Measurements from ENCODE around the gene CPT1B.

Gene CPT1B

GRCh38 chr22:50584106-50585096, 6.2 kb upstream of the CPT1B start:
- Mint-ChIP-seq H3K4me1 (ENCODE audit: low read depth) (peaks cover 16% of the 10 kb centered on the region), H3K27me3 (ENCODE audit: low read depth) (no peaks in the 10 kb centered on the region), H3K36me3 (ENCODE audit: low read depth) (peaks cover 9% of the 10 kb centered on the region), H3K4me3 (peak overlapping the region; percentile 87), H3K27ac (no peak overlapping the region), H3K9me3 (no peaks in the 10 kb centered on the region)

- peaks cover 9% of the 10 kb centered on the region for H3K36me3 Mint-ChIP-seq (ENCODE audit: low read depth)
- peak overlapping the region; percentile 87 for H3K4me3 Mint-ChIP-seq
- H3K27ac Mint-ChIP-seq, result peak overlapping the region; percentile 61
- H3K9me3 Mint-ChIP-seq, result no peaks in the 10 kb centered on the region
- H3K4me1 Mint-ChIP-seq (ENCODE audit: low read depth), result peaks cover 16% of the 10 kb centered on the region
- H3K27me3 Mint-ChIP-seq (ENCODE audit: low read depth), result no peaks in the 10 kb centered on the region
These were observed 5.2 kb upstream of the CPT1B start for GRCh38 chr22:50583294-50583861.

- H3K36me3 Mint-ChIP-seq (ENCODE audit: low read depth), result peaks cover 9% of the 10 kb centered on the region
- H3K4me1 Mint-ChIP-seq (ENCODE audit: low read depth), result peaks cover 16% of the 10 kb centered on the region
- no peaks in the 10 kb centered on the region for H3K27me3 Mint-ChIP-seq (ENCODE audit: low read depth)
- no peaks in the 10 kb centered on the region for H3K9me3 Mint-ChIP-seq
- peak within 1 kb of the TSS; percentile 87 for H3K4me3 Mint-ChIP-seq
- peak within 1 kb of the TSS; percentile 96 for H3K27ac Mint-ChIP-seq
These were observed 4.5 kb upstream of the CPT1B start, which contains the start of gene CHKB for GRCh38 chr22:50582493-50583293. TSS of gene CHKB (minus strand) at chr22:50582849. CDS start at chr22:50582781, 68 bp downstream.

- peaks cover 19% of the 10 kb centered on the region for H3K4me1 Mint-ChIP-seq (ENCODE audit: low read depth)
- H3K4me3 Mint-ChIP-seq, result peak overlapping the region; percentile 87
- peaks cover 9% of the 10 kb centered on the region for H3K36me3 Mint-ChIP-seq (ENCODE audit: low read depth)
- H3K27ac Mint-ChIP-seq, result peak overlapping the region; percentile 96
- no peaks in the 10 kb centered on the region for H3K27me3 Mint-ChIP-seq (ENCODE audit: low read depth)
- no peaks in the 10 kb centered on the region for H3K9me3 Mint-ChIP-seq
These were observed 3.8 kb upstream of the CPT1B start for GRCh38 chr22:50581950-50582492.

GRCh38 chr22:50581031-50581949, 3.1 kb upstream of the CPT1B start:
- H3K9me3 Mint-ChIP-seq, result no peaks in the 10 kb centered on the region
- peaks cover 9% of the 10 kb centered on the region for H3K36me3 Mint-ChIP-seq (ENCODE audit: low read depth)
- H3K27me3 Mint-ChIP-seq (ENCODE audit: low read depth), result no peaks in the 10 kb centered on the region
- peaks cover 19% of the 10 kb centered on the region for H3K4me1 Mint-ChIP-seq (ENCODE audit: low read depth)
- H3K4me3 Mint-ChIP-seq, result peak overlapping the region; percentile 82
- H3K27ac Mint-ChIP-seq, result peak overlapping the region; percentile 81

GRCh38 chr22:50579752-50580151, 1.5 kb upstream of the CPT1B start:
- Mint-ChIP-seq H3K27ac (no peak overlapping the region), H3K4me3 (no peak overlapping the region), H3K36me3 (ENCODE audit: low read depth) (peaks cover 9% of the 10 kb centered on the region), H3K4me1 (ENCODE audit: low read depth) (peaks cover 19% of the 10 kb centered on the region), H3K27me3 (ENCODE audit: low read depth) (no peaks in the 10 kb centered on the region), H3K9me3 (no peaks in the 10 kb centered on the region)

GRCh38 chr22:50578776-50579310, 616 bp upstream of the CPT1B start:
- peaks cover 19% of the 10 kb centered on the region for H3K4me1 Mint-ChIP-seq (ENCODE audit: low read depth)
- no peak overlapping the region for H3K4me3 Mint-ChIP-seq
- H3K9me3 Mint-ChIP-seq, result no peaks in the 10 kb centered on the region
- peaks cover 9% of the 10 kb centered on the region for H3K36me3 Mint-ChIP-seq (ENCODE audit: low read depth)
- H3K27ac Mint-ChIP-seq, result no peak overlapping the region
- no peaks in the 10 kb centered on the region for H3K27me3 Mint-ChIP-seq (ENCODE audit: low read depth)

- no peaks in the 10 kb centered on the region for H3K9me3 Mint-ChIP-seq
- peaks cover 14% of the 10 kb centered on the region for H3K4me1 Mint-ChIP-seq (ENCODE audit: low read depth)
- no peaks in the 10 kb centered on the region for H3K27me3 Mint-ChIP-seq (ENCODE audit: low read depth)
- peaks cover 9% of the 10 kb centered on the region for H3K36me3 Mint-ChIP-seq (ENCODE audit: low read depth)
- H3K4me3 Mint-ChIP-seq, result no peak overlapping the region
- peak overlapping the region; percentile 71 for H3K27ac Mint-ChIP-seq
These were observed 585 bp downstream of the CPT1B start for GRCh38 chr22:50577697-50577986.

- peaks cover 9% of the 10 kb centered on the region for H3K36me3 Mint-ChIP-seq (ENCODE audit: low read depth)
- H3K4me1 Mint-ChIP-seq (ENCODE audit: low read depth), result peaks cover 14% of the 10 kb centered on the region
- no peaks in the 10 kb centered on the region for H3K27me3 Mint-ChIP-seq (ENCODE audit: low read depth)
- H3K27ac Mint-ChIP-seq, result peak overlapping the region; percentile 71
- H3K9me3 Mint-ChIP-seq, result no peaks in the 10 kb centered on the region
- H3K4me3 Mint-ChIP-seq, result no peak overlapping the region
These were observed 1.2 kb downstream of the CPT1B start for GRCh38 chr22:50576806-50577696.

- Mint-ChIP-seq H3K9me3 (no peaks in the 10 kb centered on the region), H3K4me3 (no peak overlapping the region), H3K4me1 (ENCODE audit: low read depth) (peaks cover 14% of the 10 kb centered on the region), H3K27ac (peak overlapping the region; percentile 34), H3K27me3 (ENCODE audit: low read depth) (no peaks in the 10 kb centered on the region), H3K36me3 (ENCODE audit: low read depth) (peaks cover 11% of the 10 kb centered on the region)
These were observed 2.2 kb downstream of the CPT1B start for GRCh38 chr22:50576070-50576469.

GRCh38 chr22:50575426-50575941, 2.7 kb downstream of the CPT1B start:
- Mint-ChIP-seq H3K27me3 (ENCODE audit: low read depth) (no peaks in the 10 kb centered on the region), H3K9me3 (no peaks in the 10 kb centered on the region), H3K4me1 (ENCODE audit: low read depth) (peaks cover 13% of the 10 kb centered on the region), H3K36me3 (ENCODE audit: low read depth) (peaks cover 16% of the 10 kb centered on the region), H3K4me3 (no peak overlapping the region), H3K27ac (no peak overlapping the region)

GRCh38 chr22:50574383-50574755, 3.9 kb downstream of the CPT1B start:
- Mint-ChIP-seq H3K36me3 (ENCODE audit: low read depth) (peaks cover 16% of the 10 kb centered on the region), H3K27me3 (ENCODE audit: low read depth) (no peaks in the 10 kb centered on the region), H3K4me1 (ENCODE audit: low read depth) (peaks cover 3% of the 10 kb centered on the region), H3K27ac (no peak overlapping the region), H3K4me3 (no peak overlapping the region), H3K9me3 (no peaks in the 10 kb centered on the region)
